ENCODE measurements around the gene HNMT.

Gene HNMT

DNA sequence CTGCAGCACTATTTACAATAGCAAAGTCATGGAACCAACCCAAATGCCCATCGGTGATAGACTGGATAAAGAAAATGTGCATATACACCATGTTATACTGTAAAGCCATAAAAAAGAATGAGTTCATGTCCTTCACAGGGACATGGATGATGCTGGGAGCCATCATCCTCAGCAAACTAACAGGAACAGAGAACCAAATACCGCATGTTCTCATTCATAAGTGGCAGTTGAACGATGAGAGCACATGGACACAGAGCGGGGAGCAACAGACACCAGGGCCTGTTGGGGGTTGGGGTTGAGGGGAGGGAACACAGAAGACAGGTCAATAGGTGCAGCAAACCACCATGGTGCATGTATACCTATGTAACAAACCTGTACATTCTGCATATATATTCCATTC lies 33.5 kb downstream of the HNMT start:
- TF ChIP-seq, protein P1, sequence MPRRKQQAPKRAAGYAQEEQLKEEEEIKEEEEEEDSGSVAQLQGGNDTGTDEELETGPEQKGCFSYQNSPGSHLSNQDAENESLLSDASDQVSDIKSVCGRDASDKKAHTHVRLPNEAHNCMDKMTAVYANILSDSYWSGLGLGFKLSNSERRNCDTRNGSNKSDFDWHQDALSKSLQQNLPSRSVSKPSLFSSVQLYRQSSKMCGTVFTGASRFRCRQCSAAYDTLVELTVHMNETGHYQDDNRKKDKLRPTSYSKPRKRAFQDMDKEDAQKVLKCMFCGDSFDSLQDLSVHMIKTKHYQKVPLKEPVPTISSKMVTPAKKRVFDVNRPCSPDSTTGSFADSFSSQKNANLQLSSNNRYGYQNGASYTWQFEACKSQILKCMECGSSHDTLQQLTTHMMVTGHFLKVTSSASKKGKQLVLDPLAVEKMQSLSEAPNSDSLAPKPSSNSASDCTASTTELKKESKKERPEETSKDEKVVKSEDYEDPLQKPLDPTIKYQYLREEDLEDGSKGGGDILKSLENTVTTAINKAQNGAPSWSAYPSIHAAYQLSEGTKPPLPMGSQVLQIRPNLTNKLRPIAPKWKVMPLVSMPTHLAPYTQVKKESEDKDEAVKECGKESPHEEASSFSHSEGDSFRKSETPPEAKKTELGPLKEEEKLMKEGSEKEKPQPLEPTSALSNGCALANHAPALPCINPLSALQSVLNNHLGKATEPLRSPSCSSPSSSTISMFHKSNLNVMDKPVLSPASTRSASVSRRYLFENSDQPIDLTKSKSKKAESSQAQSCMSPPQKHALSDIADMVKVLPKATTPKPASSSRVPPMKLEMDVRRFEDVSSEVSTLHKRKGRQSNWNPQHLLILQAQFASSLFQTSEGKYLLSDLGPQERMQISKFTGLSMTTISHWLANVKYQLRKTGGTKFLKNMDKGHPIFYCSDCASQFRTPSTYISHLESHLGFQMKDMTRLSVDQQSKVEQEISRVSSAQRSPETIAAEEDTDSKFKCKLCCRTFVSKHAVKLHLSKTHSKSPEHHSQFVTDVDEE (CRISPR knock-in tag; IDR thresholded peaks at IDR 0.05) = no peak
- no peak for TF ChIP-seq TCF4 (CRISPR knock-in tag; IDR thresholded peaks at IDR 0.05; ENCODE audit: borderline replicate concordance)
- no peak for TF ChIP-seq OSR1 (CRISPR knock-in tag; IDR thresholded peaks at IDR 0.05)
- no peak for TF ChIP-seq ZNF565 (CRISPR knock-in tag; conservative IDR thresholded peaks at IDR 0.05; ENCODE audit: low read depth)
- no peak for TF ChIP-seq PPARA (CRISPR knock-in tag; IDR thresholded peaks at IDR 0.05; ENCODE audit: borderline replicate concordance)
- no peak for TF ChIP-seq SNAI2 (CRISPR knock-in tag; IDR thresholded peaks at IDR 0.05)
- TF ChIP-seq ZFP3 (CRISPR knock-in tag; IDR thresholded peaks at IDR 0.05) = no peak
- no peak for TF ChIP-seq ZC3H10 (CRISPR knock-in tag; IDR thresholded peaks at IDR 0.05)
- TF ChIP-seq ZFP30 (CRISPR knock-in tag; IDR thresholded peaks at IDR 0.05) = no peak
- TF ChIP-seq, protein P2, sequence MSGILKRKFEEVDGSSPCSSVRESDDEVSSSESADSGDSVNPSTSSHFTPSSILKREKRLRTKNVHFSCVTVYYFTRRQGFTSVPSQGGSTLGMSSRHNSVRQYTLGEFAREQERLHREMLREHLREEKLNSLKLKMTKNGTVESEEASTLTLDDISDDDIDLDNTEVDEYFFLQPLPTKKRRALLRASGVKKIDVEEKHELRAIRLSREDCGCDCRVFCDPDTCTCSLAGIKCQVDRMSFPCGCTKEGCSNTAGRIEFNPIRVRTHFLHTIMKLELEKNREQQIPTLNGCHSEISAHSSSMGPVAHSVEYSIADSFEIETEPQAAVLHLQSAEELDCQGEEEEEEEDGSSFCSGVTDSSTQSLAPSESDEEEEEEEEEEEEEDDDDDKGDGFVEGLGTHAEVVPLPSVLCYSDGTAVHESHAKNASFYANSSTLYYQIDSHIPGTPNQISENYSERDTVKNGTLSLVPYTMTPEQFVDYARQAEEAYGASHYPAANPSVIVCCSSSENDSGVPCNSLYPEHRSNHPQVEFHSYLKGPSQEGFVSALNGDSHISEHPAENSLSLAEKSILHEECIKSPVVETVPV (CRISPR knock-in tag; IDR thresholded peaks at IDR 0.05) = no peak
- no peak for TF ChIP-seq RARB (CRISPR knock-in tag; IDR thresholded peaks at IDR 0.05)
- TF ChIP-seq, protein P3, sequence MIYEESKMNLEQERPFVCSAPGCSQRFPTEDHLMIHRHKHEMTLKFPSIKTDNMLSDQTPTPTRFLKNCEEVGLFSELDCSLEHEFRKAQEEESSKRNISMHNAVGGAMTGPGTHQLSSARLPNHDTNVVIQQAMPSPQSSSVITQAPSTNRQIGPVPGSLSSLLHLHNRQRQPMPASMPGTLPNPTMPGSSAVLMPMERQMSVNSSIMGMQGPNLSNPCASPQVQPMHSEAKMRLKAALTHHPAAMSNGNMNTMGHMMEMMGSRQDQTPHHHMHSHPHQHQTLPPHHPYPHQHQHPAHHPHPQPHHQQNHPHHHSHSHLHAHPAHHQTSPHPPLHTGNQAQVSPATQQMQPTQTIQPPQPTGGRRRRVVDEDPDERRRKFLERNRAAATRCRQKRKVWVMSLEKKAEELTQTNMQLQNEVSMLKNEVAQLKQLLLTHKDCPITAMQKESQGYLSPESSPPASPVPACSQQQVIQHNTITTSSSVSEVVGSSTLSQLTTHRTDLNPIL (CRISPR knock-in tag; IDR thresholded peaks at IDR 0.05; ENCODE audit: low read depth) = no peak
- no peak for ATAC-seq

DNA sequence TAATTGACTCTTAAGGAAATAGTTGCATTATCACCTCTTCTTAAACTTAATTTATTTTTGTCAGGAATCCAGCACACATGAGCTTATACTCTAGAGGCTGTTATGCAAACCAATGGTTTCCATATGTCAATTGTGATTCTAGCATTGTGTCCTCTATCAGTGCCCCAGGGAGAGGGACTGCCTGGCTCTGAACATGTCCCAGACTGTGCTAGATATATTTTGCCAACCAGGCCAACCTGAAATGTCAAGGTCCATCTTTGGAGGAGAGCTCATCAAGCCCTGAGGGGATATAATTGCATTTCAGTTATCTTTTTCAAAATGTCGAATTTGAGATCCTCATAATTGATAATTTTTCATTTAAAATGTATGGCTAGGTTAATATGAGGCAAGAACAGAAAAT lies 34.2 kb downstream of the HNMT start:
- ATAC-seq = no peak
- TF ChIP-seq ZNF70 (CRISPR knock-in tag; IDR thresholded peaks at IDR 0.05) (no peak), ESRRG (CRISPR knock-in tag; IDR thresholded peaks at IDR 0.05) (no peak), GLIS3 (CRISPR knock-in tag; IDR thresholded peaks at IDR 0.05) (no peak), SNAI2 (CRISPR knock-in tag; IDR thresholded peaks at IDR 0.05) (no peak), ISL1 (CRISPR knock-in tag; IDR thresholded peaks at IDR 0.05) (no peak), ZC3H10 (CRISPR knock-in tag; IDR thresholded peaks at IDR 0.05) (no peak), TCF4 (CRISPR knock-in tag; IDR thresholded peaks at IDR 0.05; ENCODE audit: borderline replicate concordance) (no peak)
- TF ChIP-seq, protein P2 (CRISPR knock-in tag; IDR thresholded peaks at IDR 0.05) = no peak
- TF ChIP-seq, protein P1 (CRISPR knock-in tag; IDR thresholded peaks at IDR 0.05) = no peak

DNA sequence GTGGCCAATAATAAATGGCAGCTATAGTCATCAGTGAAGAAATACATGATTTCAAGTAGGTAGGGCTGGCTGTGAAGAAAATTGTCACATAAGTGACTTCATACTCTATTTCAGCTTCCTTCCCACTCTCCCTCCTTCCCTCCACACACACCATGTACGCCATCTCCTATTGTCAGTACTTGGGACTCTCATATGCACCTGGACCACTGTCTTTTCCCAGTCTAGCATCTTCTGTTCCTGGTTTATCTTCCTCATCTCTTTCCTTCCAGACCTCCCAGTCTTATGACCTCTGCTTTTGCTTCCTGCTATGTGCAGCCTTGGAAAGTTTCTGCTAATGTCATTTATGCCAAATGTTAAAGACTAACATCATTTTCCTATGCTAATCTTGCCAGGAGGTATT lies 35.0 kb downstream of the HNMT start:
- no peak for TF ChIP-seq TOX (CRISPR knock-in tag; IDR thresholded peaks at IDR 0.05; ENCODE audit: borderline replicate concordance)
- TF ChIP-seq ZFP3 (CRISPR knock-in tag; IDR thresholded peaks at IDR 0.05) = no peak
- TF ChIP-seq ZC3H10 (CRISPR knock-in tag; IDR thresholded peaks at IDR 0.05) = no peak
- TF ChIP-seq, protein P3 (CRISPR knock-in tag; IDR thresholded peaks at IDR 0.05; ENCODE audit: low read depth) = no peak
- no peak for TF ChIP-seq ZNF565 (CRISPR knock-in tag; conservative IDR thresholded peaks at IDR 0.05; ENCODE audit: low read depth)
- TF ChIP-seq, protein P4, sequence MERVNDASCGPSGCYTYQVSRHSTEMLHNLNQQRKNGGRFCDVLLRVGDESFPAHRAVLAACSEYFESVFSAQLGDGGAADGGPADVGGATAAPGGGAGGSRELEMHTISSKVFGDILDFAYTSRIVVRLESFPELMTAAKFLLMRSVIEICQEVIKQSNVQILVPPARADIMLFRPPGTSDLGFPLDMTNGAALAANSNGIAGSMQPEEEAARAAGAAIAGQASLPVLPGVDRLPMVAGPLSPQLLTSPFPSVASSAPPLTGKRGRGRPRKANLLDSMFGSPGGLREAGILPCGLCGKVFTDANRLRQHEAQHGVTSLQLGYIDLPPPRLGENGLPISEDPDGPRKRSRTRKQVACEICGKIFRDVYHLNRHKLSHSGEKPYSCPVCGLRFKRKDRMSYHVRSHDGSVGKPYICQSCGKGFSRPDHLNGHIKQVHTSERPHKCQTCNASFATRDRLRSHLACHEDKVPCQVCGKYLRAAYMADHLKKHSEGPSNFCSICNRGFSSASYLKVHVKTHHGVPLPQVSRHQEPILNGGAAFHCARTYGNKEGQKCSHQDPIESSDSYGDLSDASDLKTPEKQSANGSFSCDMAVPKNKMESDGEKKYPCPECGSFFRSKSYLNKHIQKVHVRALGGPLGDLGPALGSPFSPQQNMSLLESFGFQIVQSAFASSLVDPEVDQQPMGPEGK (CRISPR knock-in tag; IDR thresholded peaks at IDR 0.05; ENCODE audit: borderline replicate concordance) = no peak
- ATAC-seq = no peak

Data from SK-N-SH treated with all-trans-retinoic acid at 6 μM for 48 hours (cell line).